Measurements from ENCODE around the gene TIMM8B.

DNA sequence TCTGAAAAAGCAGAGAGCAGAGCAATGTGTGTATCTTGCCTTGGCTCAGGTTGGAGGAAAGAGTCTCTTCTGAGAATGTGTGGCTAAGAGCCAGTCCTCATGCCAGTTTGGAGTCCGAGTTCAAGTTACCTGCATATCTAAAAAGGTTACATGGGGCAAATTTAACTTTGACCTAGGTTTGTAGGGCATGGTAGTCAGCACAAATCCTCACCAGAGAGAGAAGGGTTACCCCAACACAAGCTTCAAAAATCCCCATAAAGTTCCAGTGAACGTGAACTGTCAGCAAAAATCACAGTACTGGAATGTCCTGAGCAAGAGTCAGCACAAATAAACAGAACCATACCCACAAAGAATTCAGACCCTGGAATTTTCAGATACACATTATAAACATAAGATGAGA is 13.9 kb upstream of the TIMM8B start:
- TF ChIP-seq CTCF (conservative IDR thresholded peaks at IDR 0.05; ENCODE audit: low read depth, low read length) (no peak), EZH2 (IDR thresholded peaks at IDR 0.05; ENCODE audit: borderline replicate concordance, low read depth, low read length, poor library complexity, severe bottlenecking) (no peak)
